ENCODE results near the gene ESRRG. TPM values are rescaled to one million over a fixed set of nuclear protein-coding genes. Genes with fewer than 3 reads are reported as not detected.

ESRRG gene
- total RNA-seq, 2 donors from 2014 or later: 14.3 to 38.5 TPM

DNA sequence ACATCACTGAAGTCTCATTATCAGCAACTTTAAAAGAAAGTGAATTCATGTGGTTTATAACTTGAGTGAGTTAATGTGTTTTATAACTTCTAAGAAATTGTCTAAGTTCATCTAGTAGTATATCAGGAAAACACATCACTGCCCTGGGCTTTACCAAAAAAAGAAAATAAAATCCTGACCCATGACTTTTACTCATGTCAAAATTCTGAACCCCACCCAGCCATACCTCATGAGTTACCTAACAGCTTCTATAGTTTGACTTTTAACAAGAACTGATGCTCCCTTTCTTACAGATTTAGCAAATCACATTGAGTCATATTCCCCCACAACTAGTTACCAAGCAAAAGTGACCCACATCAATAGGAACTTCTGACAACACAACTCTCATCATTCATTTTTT, 57.4 kb downstream of the ESRRG start:
- no peak for DNase-seq (ENCODE audit: low spot score)
- no peaks in the 10 kb centered on the region for H3K9me3 ChIP-seq
- no peaks in the 10 kb centered on the region for H3K4me1 ChIP-seq
- H3K36me3 ChIP-seq: no peaks in the 10 kb centered on the region
- no peak overlapping the region for H3K4me3 ChIP-seq
- H3K27me3 ChIP-seq: no peaks in the 10 kb centered on the region
- no peak overlapping the region for H3K27ac ChIP-seq
- TF ChIP-seq, protein P1, sequence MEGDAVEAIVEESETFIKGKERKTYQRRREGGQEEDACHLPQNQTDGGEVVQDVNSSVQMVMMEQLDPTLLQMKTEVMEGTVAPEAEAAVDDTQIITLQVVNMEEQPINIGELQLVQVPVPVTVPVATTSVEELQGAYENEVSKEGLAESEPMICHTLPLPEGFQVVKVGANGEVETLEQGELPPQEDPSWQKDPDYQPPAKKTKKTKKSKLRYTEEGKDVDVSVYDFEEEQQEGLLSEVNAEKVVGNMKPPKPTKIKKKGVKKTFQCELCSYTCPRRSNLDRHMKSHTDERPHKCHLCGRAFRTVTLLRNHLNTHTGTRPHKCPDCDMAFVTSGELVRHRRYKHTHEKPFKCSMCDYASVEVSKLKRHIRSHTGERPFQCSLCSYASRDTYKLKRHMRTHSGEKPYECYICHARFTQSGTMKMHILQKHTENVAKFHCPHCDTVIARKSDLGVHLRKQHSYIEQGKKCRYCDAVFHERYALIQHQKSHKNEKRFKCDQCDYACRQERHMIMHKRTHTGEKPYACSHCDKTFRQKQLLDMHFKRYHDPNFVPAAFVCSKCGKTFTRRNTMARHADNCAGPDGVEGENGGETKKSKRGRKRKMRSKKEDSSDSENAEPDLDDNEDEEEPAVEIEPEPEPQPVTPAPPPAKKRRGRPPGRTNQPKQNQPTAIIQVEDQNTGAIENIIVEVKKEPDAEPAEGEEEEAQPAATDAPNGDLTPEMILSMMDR (IDR thresholded peaks at IDR 0.05): no peak

DNA sequence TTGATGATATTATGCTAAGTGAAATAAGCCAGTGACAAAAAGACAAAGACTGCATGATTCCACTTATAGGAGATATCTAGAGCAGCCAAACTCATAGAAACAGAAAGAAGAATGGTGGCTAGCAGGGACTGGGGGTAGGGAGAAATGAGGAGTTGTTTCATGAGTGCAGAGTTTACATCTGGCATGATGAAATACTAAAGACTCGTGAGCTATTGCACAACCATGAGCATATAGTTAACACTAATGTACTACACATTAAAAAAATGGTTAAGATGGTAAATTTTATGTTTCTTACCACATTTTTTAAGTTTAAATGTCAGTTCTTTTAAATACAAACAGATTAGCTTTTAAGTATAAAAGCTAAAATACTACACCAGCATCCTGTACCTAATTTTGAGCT, 57.8 kb downstream of the ESRRG start:
- H3K4me1 ChIP-seq: no peaks in the 10 kb centered on the region
- H3K4me3 ChIP-seq: no peak overlapping the region
- no peaks in the 10 kb centered on the region for H3K9me3 ChIP-seq
- H3K27ac ChIP-seq: no peak overlapping the region
- no peaks in the 10 kb centered on the region for H3K36me3 ChIP-seq
- TF ChIP-seq, protein P1 (IDR thresholded peaks at IDR 0.05): no peak
- H3K27me3 ChIP-seq: no peaks in the 10 kb centered on the region
- no peak for DNase-seq (ENCODE audit: low spot score)

DNA sequence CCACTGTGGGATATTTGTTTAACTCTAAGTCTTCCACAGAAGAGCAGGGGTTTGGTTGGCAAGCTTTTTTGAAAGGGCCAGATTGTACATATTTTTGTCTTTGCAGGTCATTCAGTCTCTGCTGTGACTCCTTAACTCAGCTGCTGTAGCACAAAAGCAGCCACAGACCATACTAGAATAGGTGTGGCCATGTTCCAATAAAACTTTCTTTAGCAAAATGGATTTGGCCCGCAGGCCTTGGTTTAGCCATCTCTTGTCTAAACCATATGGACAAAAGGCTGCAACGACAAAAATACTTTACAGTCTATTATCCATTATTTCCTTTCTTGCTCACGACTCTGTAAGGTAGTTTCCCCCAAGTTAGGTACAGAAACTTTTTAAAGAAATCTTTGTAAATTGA, 60.5 kb downstream of the ESRRG start:
- no peak for DNase-seq (ENCODE audit: low spot score)
- Histone ChIP-seq H3K4me1 (no peaks in the 10 kb centered on the region), H3K9me3 (no peaks in the 10 kb centered on the region), H3K27me3 (no peaks in the 10 kb centered on the region), H3K36me3 (no peaks in the 10 kb centered on the region), H3K4me3 (no peak overlapping the region), H3K27ac (no peak overlapping the region)
- TF ChIP-seq, protein P1 (IDR thresholded peaks at IDR 0.05): no peak

DNA sequence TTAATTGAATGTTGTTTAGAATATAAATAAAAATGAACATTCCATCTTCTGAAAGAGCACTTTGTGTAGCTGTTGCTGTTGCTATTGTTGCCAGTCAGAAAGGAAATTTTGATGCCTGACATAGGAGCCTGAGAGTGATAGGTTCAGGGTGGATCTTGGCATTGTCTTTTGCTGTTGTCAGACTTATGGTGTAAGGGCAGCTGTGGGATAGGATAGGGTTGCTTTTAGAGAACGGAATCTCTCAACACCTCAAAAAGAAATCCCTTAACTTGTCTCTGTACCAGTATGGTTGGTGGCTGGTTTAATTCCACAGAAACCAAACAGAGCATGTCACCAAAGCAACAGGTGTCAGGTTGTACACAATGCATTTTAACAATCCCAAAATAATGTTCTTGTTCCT, 62.7 kb downstream of the ESRRG start:
- Histone ChIP-seq H3K27ac (no peak overlapping the region), H3K9me3 (no peaks in the 10 kb centered on the region), H3K36me3 (no peaks in the 10 kb centered on the region), H3K27me3 (no peaks in the 10 kb centered on the region), H3K4me3 (no peak overlapping the region), H3K4me1 (no peaks in the 10 kb centered on the region)
- TF ChIP-seq, protein P1 (IDR thresholded peaks at IDR 0.05): no peak
- no peak for DNase-seq (ENCODE audit: low spot score)

DNA sequence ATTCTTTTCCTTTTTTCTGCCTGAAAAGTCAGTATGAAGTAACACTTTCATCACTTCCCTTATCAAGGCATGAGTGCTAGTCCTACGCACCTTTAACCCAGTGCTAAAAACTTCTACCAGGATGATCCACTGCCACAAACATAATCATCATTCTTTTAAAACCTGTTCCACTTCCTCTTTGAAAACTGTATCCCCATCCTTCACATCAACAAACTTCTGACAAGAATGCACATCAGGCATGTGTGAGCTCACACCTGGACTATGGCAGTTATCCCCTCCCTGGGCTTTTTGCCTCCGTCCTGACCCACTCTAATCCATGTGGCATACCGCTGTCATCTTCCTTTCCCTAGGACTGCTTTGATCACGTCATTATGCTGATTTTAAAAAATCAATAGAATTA, 70.2 kb downstream of the ESRRG start:
- no peaks in the 10 kb centered on the region for H3K4me1 ChIP-seq
- TF ChIP-seq, protein P1 (IDR thresholded peaks at IDR 0.05): no peak
- DNase-seq (ENCODE audit: low spot score): no peak
- H3K4me3 ChIP-seq: no peak overlapping the region
- H3K9me3 ChIP-seq: no peaks in the 10 kb centered on the region
- H3K27ac ChIP-seq: no peak overlapping the region
- no peaks in the 10 kb centered on the region for H3K27me3 ChIP-seq
- H3K36me3 ChIP-seq: no peaks in the 10 kb centered on the region

DNA sequence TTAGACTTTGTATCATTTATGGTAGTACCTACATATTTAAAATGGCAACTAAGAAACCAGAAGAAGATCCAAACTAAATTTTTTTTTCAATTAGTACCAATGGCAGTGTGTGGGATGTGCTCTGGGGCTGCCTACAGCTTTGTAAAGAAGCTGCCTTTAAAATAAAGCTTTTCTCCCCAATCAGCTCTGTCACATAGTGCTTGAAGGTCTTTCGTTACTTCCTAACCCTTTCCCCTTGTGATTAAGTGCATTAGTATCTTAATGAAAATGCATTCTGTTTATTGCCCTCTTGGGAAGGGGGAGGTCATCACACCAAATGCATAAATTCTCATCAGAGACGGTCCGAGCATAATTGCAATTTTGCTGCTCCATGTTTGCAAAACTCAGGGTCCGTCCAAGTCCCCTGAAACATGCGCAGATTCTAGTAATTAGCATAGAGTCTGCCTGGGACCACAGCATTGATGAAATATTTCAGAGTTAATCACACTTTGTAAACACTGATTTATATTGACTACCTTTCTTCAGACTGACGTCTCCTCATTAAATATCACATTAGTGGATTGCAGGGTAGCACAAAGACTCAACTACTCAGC, 71.3 kb downstream of the ESRRG start:
- Histone ChIP-seq H3K4me3 (no peak overlapping the region), H3K36me3 (no peaks in the 10 kb centered on the region), H3K4me1 (no peaks in the 10 kb centered on the region), H3K27ac (no peak overlapping the region), H3K27me3 (no peaks in the 10 kb centered on the region), H3K9me3 (no peaks in the 10 kb centered on the region)
- no peak for DNase-seq (ENCODE audit: low spot score)
- TF ChIP-seq, protein P1 (IDR thresholded peaks at IDR 0.05): no peak

Data from right atrium auricular region (tissue), 2 donors.